Naive thymus-derived CD4-positive, alpha-beta T cell (primary cell): ENCODE data around the gene XXYLT1. TPM values are rescaled to one million over a fixed set of nuclear protein-coding genes. Genes with fewer than 3 reads are reported as not detected.
"Not testable (repeated sequence)": the region's sequence is repeated elsewhere in the genome, so short reads cannot be mapped to it uniquely, and the experiment has no call there.

Source experiments
- ATAC-seq: fragments of 150-1000 bp; cut with Tn5 transposase; 2 replicates; pipeline ENCODE4 v1.10.0; 2021; ENCODE audit warnings: mild to moderate bottlenecking, moderate library complexity
- CTCF ChIA-PET: fragments of 350-600 bp; sonication (Branson Sonifier 250); formaldehyde crosslinking; loops from one replicate; lab custom pipeline; 2021; ENCODE audit warnings: antibody characterized with exemption; lab: Charles Lee
- POLR2A ChIA-PET: fragments of 350-600 bp; sonication (Branson Sonifier 250); formaldehyde crosslinking; loops from one replicate; lab custom pipeline; 2021; ENCODE audit warnings: antibody characterized with exemption, inconsistent platforms; lab: Charles Lee
- DNase-seq, 9 donors: peaks; one replicate each; pipeline versions ENCODE4 v3.0.0 to v3.0.0-alpha.2; 2020 to 2022; ENCODE audit warnings: mixed read lengths in 1 of 9
- H3K27ac ChIP-seq: one replicate; pipeline ENCODE4 v1.7.0; 2013; ENCODE audit warnings: mild to moderate bottlenecking, low read depth, low read length, moderate library complexity
- H3K27me3 ChIP-seq, 2 donors: one replicate each; pipeline ENCODE4 v1.7.0; 2013; ENCODE audit warnings: low read length in 2 of 2, mild to moderate bottlenecking in 2 of 2, moderate library complexity in 2 of 2; ENCODE audit not compliant: control insufficient read depth in 2 of 2, insufficient read depth in 2 of 2
- H3K36me3 ChIP-seq, 3 experiments: 1 replicate in 2 of 3; 2 replicates in 1 of 3; pipeline ENCODE4 v1.7.0; 2013; ENCODE audit warnings: low read length in 3 of 3, mild to moderate bottlenecking in 3 of 3, moderate library complexity in 1 of 3; ENCODE audit not compliant: insufficient read depth in 3 of 3, control insufficient read depth in 2 of 3
- H3K4me1 ChIP-seq, 2 donors: one replicate each; pipeline ENCODE4 v1.7.0; 2013; ENCODE audit warnings: low read length in 2 of 2, mild to moderate bottlenecking in 2 of 2, moderate library complexity in 1 of 2; ENCODE audit not compliant: control insufficient read depth in 2 of 2, insufficient read depth in 2 of 2
- H3K4me3 ChIP-seq: 2 replicates; pipeline ENCODE4 v1.7.0; 2013; ENCODE audit warnings: mild to moderate bottlenecking, low read length
- H3K9me3 ChIP-seq, 3 experiments: 1 replicate in 2 of 3; 2 replicates in 1 of 3; pipeline ENCODE4 v1.7.0; 2013; ENCODE audit warnings: low read length in 3 of 3; ENCODE audit not compliant: control insufficient read depth in 2 of 3
- H3K27ac Mint-ChIP-seq, 9 donors: one replicate each; pipeline ENCODE4 v1.8.0; 2020 to 2022; ENCODE audit warnings: mixed read lengths in 9 of 9, mild to moderate bottlenecking in 8 of 9, moderate library complexity in 5 of 9, inconsistent platforms in 2 of 9
- H3K27me3 Mint-ChIP-seq, 5 donors: one replicate each; pipeline ENCODE4 v1.8.0; 2021 to 2022; ENCODE audit warnings: mixed read lengths in 5 of 5, mild to moderate bottlenecking in 1 of 5
- H3K36me3 Mint-ChIP-seq, 5 donors: one replicate each; pipeline ENCODE4 v1.8.0; 2020 to 2022; ENCODE audit warnings: mixed read lengths in 5 of 5, mild to moderate bottlenecking in 3 of 5, inconsistent platforms in 1 of 5
- H3K4me1 Mint-ChIP-seq, 7 donors: one replicate each; pipeline ENCODE4 v1.8.0; 2020 to 2022; ENCODE audit warnings: mixed read lengths in 7 of 7, mild to moderate bottlenecking in 3 of 7, inconsistent platforms in 1 of 7
- H3K4me3 Mint-ChIP-seq, 10 donors: one replicate each; pipeline ENCODE4 v1.8.0; 2020 to 2022; ENCODE audit warnings: mild to moderate bottlenecking in 10 of 10, mixed read lengths in 10 of 10, moderate library complexity in 6 of 10, inconsistent platforms in 2 of 10
- H3K9me3 Mint-ChIP-seq, 11 donors: one replicate each; pipeline ENCODE4 v1.8.0; 2020 to 2022; ENCODE audit warnings: mixed read lengths in 11 of 11, mild to moderate bottlenecking in 4 of 11, inconsistent platforms in 1 of 11, moderate library complexity in 1 of 11
- intact Hi-C, 2 donors: fragments of 100-400 bp; cut with micrococcal nuclease; formaldehyde crosslinking; loops; one replicate each; pipeline ENCODE4 v1.15.1; 2023
- polyA plus RNA-seq, 2 donors: library from polyadenylated mRNA; unstranded; fragments of 300-500 nt; fragmentation: Illumina TruSeq; gene quantifications; one replicate each; pipeline ENCODE4 v1.2.3, GENCODE V29; 2021
- total RNA-seq, 6 experiments: library from RNA in 5 of 6; stranded (reverse) in 5 of 6; gene quantifications; 1 replicate in 5 of 6; 2 replicates in 1 of 6; pipeline ENCODE4 v1.2.3 and lab custom pipeline; 2021 to 2026

XXYLT1 gene
- total and polyA plus RNA-seq, 7 experiments from 2014 or later, result 4.1 to 11.7 (median 7.2) TPM

GRCh38 chr3:195297446-195297845 lies 26.5 kb upstream of the XXYLT1 start:
- ChIA-PET CTCF (no interaction called here), POLR2A (interaction anchor here (0.6 kb wide), 1 partner anchor 93 kb away, joined by 4 read pairs; no protein-coding TSS in a partner anchor)
- Mint-ChIP-seq H3K4me1 (peaks cover 0 to 9% (median 0%) of the 10 kb centered on the region in 7 donors), H3K9me3 (no peaks in the 10 kb centered on the region), H3K27ac (peak overlapping the region in 6 of 9 donors; percentile 1 to 76 (median 46)), H3K36me3 (peaks cover 8 to 36% (median 19%) of the 10 kb centered on the region in 5 donors), H3K4me3 (no peak overlapping the region), H3K27me3 (no peaks in the 10 kb centered on the region)
- no peak for DNase-seq
- intact Hi-C loops, result no loop called here
- Histone ChIP-seq H3K27ac (peak overlapping the region; percentile 16), H3K4me1 (no peaks in the 10 kb centered on the region), H3K4me3 (no peak overlapping the region), H3K36me3 (peaks cover 5 to 52% (median 14%) of the 10 kb centered on the region in 3 experiments), H3K9me3 (no peaks in the 10 kb centered on the region), H3K27me3 (no peaks in the 10 kb centered on the region)
- ATAC-seq, result no peak

GRCh38 chr3:195296662-195297061 lies 25.7 kb upstream of the XXYLT1 start:
- Histone ChIP-seq H3K4me1 (no peaks in the 10 kb centered on the region), H3K27ac (no peak overlapping the region), H3K36me3 (peaks cover 3 to 54% (median 11%) of the 10 kb centered on the region in 3 experiments), H3K27me3 (no peaks in the 10 kb centered on the region), H3K9me3 (no peaks in the 10 kb centered on the region), H3K4me3 (no peak overlapping the region)
- H3K27me3 Mint-ChIP-seq, result no peaks in the 10 kb centered on the region
- H3K4me3 Mint-ChIP-seq, result no peak overlapping the region
- H3K9me3 Mint-ChIP-seq, result no peaks in the 10 kb centered on the region
- intact Hi-C loops, result no loop called here
- DNase-seq (no peak), ATAC-seq (no peak)
- H3K4me1 Mint-ChIP-seq, result peaks cover 0 to 9% (median 0%) of the 10 kb centered on the region in 7 donors
- CTCF ChIA-PET, result no interaction called here
- POLR2A ChIA-PET, result no interaction called here
- peak overlapping the region in 2 of 9 donors; percentile 22 to 38 for H3K27ac Mint-ChIP-seq
- H3K36me3 Mint-ChIP-seq, result peaks cover 8 to 39% (median 17%) of the 10 kb centered on the region in 5 donors

GRCh38 chr3:195291121-195291520 lies 20.2 kb upstream of the XXYLT1 start:
- POLR2A ChIA-PET, result no interaction called here
- no peaks in the 10 kb centered on the region for H3K27me3 Mint-ChIP-seq
- no peak overlapping the region for H3K4me3 ChIP-seq
- peaks cover 8 to 63% (median 11%) of the 10 kb centered on the region in 3 experiments for H3K36me3 ChIP-seq
- no peak overlapping the region for H3K4me3 Mint-ChIP-seq
- ATAC-seq (no peak), DNase-seq (no peak)
- H3K27ac Mint-ChIP-seq, result no peak overlapping the region
- no peaks in the 10 kb centered on the region for H3K9me3 Mint-ChIP-seq
- peaks cover 0 to 1% (median 0%) of the 10 kb centered on the region in 7 donors for H3K4me1 Mint-ChIP-seq
- CTCF ChIA-PET, result no interaction called here
- no peaks in the 10 kb centered on the region for H3K9me3 ChIP-seq
- H3K4me1 ChIP-seq, result no peaks in the 10 kb centered on the region
- H3K27me3 ChIP-seq, result no peaks in the 10 kb centered on the region
- no peak overlapping the region for H3K27ac ChIP-seq
- intact Hi-C loops, result no loop called here
- peaks cover 8 to 42% (median 11%) of the 10 kb centered on the region in 5 donors for H3K36me3 Mint-ChIP-seq

GRCh38 chr3:195290643-195291042 lies 19.7 kb upstream of the XXYLT1 start:
- H3K27ac Mint-ChIP-seq, H3K27ac ChIP-seq, H3K4me3 Mint-ChIP-seq, H3K27me3 Mint-ChIP-seq, ATAC-seq, H3K27me3 ChIP-seq, H3K9me3 ChIP-seq, H3K4me3 ChIP-seq, intact Hi-C loops, DNase-seq, H3K4me1 ChIP-seq, H3K4me1 Mint-ChIP-seq, H3K9me3 Mint-ChIP-seq, POLR2A ChIA-PET: not testable (repeated sequence)
- CTCF ChIA-PET, result interaction anchor here (0.6 kb wide), 1 partner anchor 232 kb away, joined by 3 read pairs; no protein-coding TSS in a partner anchor
- peaks cover 6 to 39% (median 11%) of the 10 kb centered on the region in 5 donors for H3K36me3 Mint-ChIP-seq
- H3K36me3 ChIP-seq, result peaks cover 6 to 66% (median 12%) of the 10 kb centered on the region in 3 experiments

- no peaks in the 10 kb centered on the region for H3K9me3 Mint-ChIP-seq
- Histone ChIP-seq H3K4me3 (no peak overlapping the region), H3K9me3 (no peaks in the 10 kb centered on the region), H3K36me3 (peaks cover 8 to 61% (median 12%) of the 10 kb centered on the region in 3 experiments), H3K4me1 (no peaks in the 10 kb centered on the region), H3K27me3 (no peaks in the 10 kb centered on the region), H3K27ac (no peak overlapping the region)
- ATAC-seq (no peak), DNase-seq (no peak)
- POLR2A ChIA-PET, result interaction anchor here (1.1 kb wide), 1 partner anchor 15 kb away, joined by 4 read pairs; the partner anchor contains the start of gene XXYLT1
- intact Hi-C loops, result no loop called here
- H3K27ac Mint-ChIP-seq, result peak overlapping the region in 3 of 9 donors; percentile 29 to 87 (median 83)
- no peak overlapping the region for H3K4me3 Mint-ChIP-seq
- CTCF ChIA-PET, result interaction anchor here (1.3 kb wide), 1 partner anchor 15 kb away, joined by 5 read pairs; the partner anchor contains the start of gene XXYLT1
- no peaks in the 10 kb centered on the region for H3K27me3 Mint-ChIP-seq
- H3K36me3 Mint-ChIP-seq, result peaks cover 3 to 27% (median 10%) of the 10 kb centered on the region in 5 donors
- peaks cover 0 to 8% (median 3%) of the 10 kb centered on the region in 7 donors for H3K4me1 Mint-ChIP-seq
Observed at GRCh38 chr3:195286115-195286872, 15.3 kb upstream of the XXYLT1 start.

- H3K4me1 ChIP-seq, result no peaks in the 10 kb centered on the region
- intact Hi-C loops, result no loop called here
- H3K36me3 Mint-ChIP-seq, result peaks cover 3 to 27% (median 10%) of the 10 kb centered on the region in 5 donors
- no peak for DNase-seq
- ChIA-PET CTCF (no interaction called here), POLR2A (interaction anchor here (0.5 to 1.1 kb wide), 3 partner anchors 12 to 131 kb away, joined by 3 to 4 read pairs (median 4); partner anchors contain the start of gene XXYLT1)
- H3K27ac ChIP-seq, result no peak overlapping the region
- H3K9me3 ChIP-seq, result no peaks in the 10 kb centered on the region
- ATAC-seq, result no peak
- H3K27me3 ChIP-seq, result no peaks in the 10 kb centered on the region
- H3K4me1 Mint-ChIP-seq, result peaks cover 0 to 8% (median 3%) of the 10 kb centered on the region in 7 donors
- H3K9me3 Mint-ChIP-seq, result no peaks in the 10 kb centered on the region
- H3K27me3 Mint-ChIP-seq, result no peaks in the 10 kb centered on the region
- H3K36me3 ChIP-seq, result peaks cover 8 to 56% (median 12%) of the 10 kb centered on the region in 3 experiments
- H3K4me3 ChIP-seq, result no peak overlapping the region
- H3K27ac Mint-ChIP-seq, result peak overlapping the region in 3 of 9 donors; percentile 23 to 49 (median 41)
- H3K4me3 Mint-ChIP-seq, result no peak overlapping the region
Observed at GRCh38 chr3:195285372-195285771, 14.4 kb upstream of the XXYLT1 start.
